Subcutaneous abdominal adipose tissue (tissue), 5 donors: Measurements from ENCODE around the gene SH3BP5L.
"Not testable (repeated sequence)": the region's sequence is repeated elsewhere in the genome, so short reads cannot be mapped to it uniquely, and the experiment has no call there.

Experiments used
- H3K27ac ChIP-seq: one replicate; pipeline ENCODE4 v1.7.0; 2013; ENCODE audit warnings: low read depth, mild to moderate bottlenecking, inconsistent platforms, low read length, moderate library complexity
- H3K27me3 ChIP-seq, 5 donors: one replicate each; pipeline ENCODE4 v1.7.0; 2013; ENCODE audit warnings: low read length in 5 of 5, inconsistent platforms in 1 of 5; ENCODE audit not compliant: control insufficient read depth in 5 of 5, insufficient read depth in 4 of 5
- H3K36me3 ChIP-seq, 5 donors: one replicate each; pipeline ENCODE4 v1.7.0; 2013; ENCODE audit warnings: low read length in 5 of 5; ENCODE audit not compliant: control insufficient read depth in 5 of 5, insufficient read depth in 5 of 5
- H3K4me1 ChIP-seq, 5 donors: one replicate each; pipeline ENCODE4 v1.7.0; 2013; ENCODE audit warnings: low read length in 5 of 5, mild to moderate bottlenecking in 3 of 5, moderate library complexity in 1 of 5; ENCODE audit not compliant: control insufficient read depth in 5 of 5, insufficient read depth in 5 of 5
- H3K4me3 ChIP-seq, 5 donors: one replicate each; pipeline ENCODE4 v1.7.0; 2013; ENCODE audit warnings: low read length in 5 of 5, low read depth in 1 of 5
- H3K9ac ChIP-seq, 5 donors: one replicate each; pipeline ENCODE4 v1.7.0; 2013; ENCODE audit warnings: low read length in 5 of 5, mild to moderate bottlenecking in 4 of 5, moderate library complexity in 3 of 5
- H3K9me3 ChIP-seq, 5 donors: one replicate each; pipeline ENCODE4 v1.7.0; 2013; ENCODE audit warnings: low read length in 5 of 5; ENCODE audit not compliant: control insufficient read depth in 5 of 5
- donor health status: healthy.
- donor health status: healthy.
- donor health status: healthy.
- donor health status: healthy.
- donor health status: healthy.

The SH3BP5L gene

GRCh38 chr1:248803501-248803900 is 22.2 kb downstream of the SH3BP5L start:
- H3K4me1 ChIP-seq: peaks cover 3 to 29% (median 14%) of the 10 kb centered on the region in 5 donors

GRCh38 chr1:248802454-248802853 is 23.3 kb downstream of the SH3BP5L start:
- Histone ChIP-seq H3K9ac (no peak overlapping the region), H3K4me3 (no peak overlapping the region), H3K27ac (no peak overlapping the region), H3K27me3 (peaks cover 0 to 4% (median 0%) of the 10 kb centered on the region in 5 donors), H3K36me3 (no peaks in the 10 kb centered on the region), H3K4me1 (peaks cover 3 to 29% (median 14%) of the 10 kb centered on the region in 5 donors), H3K9me3 (no peaks in the 10 kb centered on the region)

More at GRCh38 chr1:248803501-248803900, 22.2 kb downstream of the SH3BP5L start:
- H3K36me3 ChIP-seq, H3K27ac ChIP-seq, H3K9ac ChIP-seq, H3K9me3 ChIP-seq, H3K4me3 ChIP-seq, H3K27me3 ChIP-seq: not testable (repeated sequence)

GRCh38 chr1:248800459-248800858 is 25.3 kb downstream of the SH3BP5L start:
- Histone ChIP-seq H3K9ac (no peak overlapping the region), H3K9me3 (peaks cover 0 to 5% (median 2%) of the 10 kb centered on the region in 5 donors), H3K36me3 (no peaks in the 10 kb centered on the region), H3K27me3 (peaks cover 0 to 4% (median 0%) of the 10 kb centered on the region in 5 donors), H3K27ac (no peak overlapping the region), H3K4me1 (peaks cover 0 to 12% (median 3%) of the 10 kb centered on the region in 5 donors), H3K4me3 (no peak overlapping the region)

GRCh38 chr1:248798791-248799190 is 26.9 kb downstream of the SH3BP5L start:
- no peaks in the 10 kb centered on the region for H3K36me3 ChIP-seq
- peaks cover 0 to 7% (median 6%) of the 10 kb centered on the region in 5 donors for H3K9me3 ChIP-seq
- peaks cover 0 to 4% (median 0%) of the 10 kb centered on the region in 5 donors for H3K27me3 ChIP-seq
- no peak overlapping the region for H3K27ac ChIP-seq
- no peak overlapping the region for H3K9ac ChIP-seq
- no peak overlapping the region for H3K4me3 ChIP-seq
- no peaks in the 10 kb centered on the region for H3K4me1 ChIP-seq

GRCh38 chr1:248794663-248795062 is 31.1 kb downstream of the SH3BP5L start:
- H3K9ac ChIP-seq, H3K9me3 ChIP-seq, H3K27me3 ChIP-seq, H3K27ac ChIP-seq, H3K4me1 ChIP-seq, H3K36me3 ChIP-seq, H3K4me3 ChIP-seq: not testable (repeated sequence)

GRCh38 chr1:248793592-248793991 is 32.1 kb downstream of the SH3BP5L start:
- Histone ChIP-seq H3K27ac (no peak overlapping the region), H3K27me3 (no peaks in the 10 kb centered on the region), H3K9ac (no peak overlapping the region), H3K9me3 (peaks cover 0 to 7% (median 6%) of the 10 kb centered on the region in 5 donors), H3K4me3 (no peak overlapping the region), H3K4me1 (no peaks in the 10 kb centered on the region), H3K36me3 (no peaks in the 10 kb centered on the region)

- H3K36me3 ChIP-seq: no peaks in the 10 kb centered on the region
- H3K27ac ChIP-seq: no peak overlapping the region
- H3K9me3 ChIP-seq: peaks cover 0 to 7% (median 6%) of the 10 kb centered on the region in 5 donors
- H3K27me3 ChIP-seq: no peaks in the 10 kb centered on the region
- H3K9ac ChIP-seq: no peak overlapping the region
- H3K4me3 ChIP-seq: no peak overlapping the region
- no peaks in the 10 kb centered on the region for H3K4me1 ChIP-seq
These were observed 33.4 kb downstream of the SH3BP5L start for GRCh38 chr1:248792342-248792741.

GRCh38 chr1:248791010-248791409 is 34.7 kb downstream of the SH3BP5L start:
- Histone ChIP-seq H3K9me3 (peaks cover 0 to 7% (median 6%) of the 10 kb centered on the region in 5 donors), H3K27me3 (no peaks in the 10 kb centered on the region), H3K9ac (no peak overlapping the region), H3K27ac (no peak overlapping the region), H3K36me3 (no peaks in the 10 kb centered on the region), H3K4me1 (no peaks in the 10 kb centered on the region), H3K4me3 (no peak overlapping the region)

GRCh38 chr1:248790456-248790855 is 35.3 kb downstream of the SH3BP5L start:
- Histone ChIP-seq H3K9ac (no peak overlapping the region), H3K4me1 (no peaks in the 10 kb centered on the region), H3K27me3 (no peaks in the 10 kb centered on the region), H3K27ac (no peak overlapping the region), H3K9me3 (peaks cover 0 to 6% (median 2%) of the 10 kb centered on the region in 5 donors), H3K4me3 (no peak overlapping the region), H3K36me3 (no peaks in the 10 kb centered on the region)

GRCh38 chr1:248789337-248789736 is 36.4 kb downstream of the SH3BP5L start:
- not testable (repeated sequence) for H3K4me3 ChIP-seq, H3K27me3 ChIP-seq, H3K9ac ChIP-seq, H3K9me3 ChIP-seq, H3K36me3 ChIP-seq, H3K27ac ChIP-seq, H3K4me1 ChIP-seq

- no peaks in the 10 kb centered on the region for H3K9me3 ChIP-seq
- H3K4me1 ChIP-seq: no peaks in the 10 kb centered on the region
- no peak overlapping the region for H3K4me3 ChIP-seq
- no peak overlapping the region for H3K27ac ChIP-seq
- no peaks in the 10 kb centered on the region for H3K36me3 ChIP-seq
- H3K9ac ChIP-seq: no peak overlapping the region
- H3K27me3 ChIP-seq: peaks cover 0 to 5% (median 0%) of the 10 kb centered on the region in 5 donors
These were observed 37.4 kb downstream of the SH3BP5L start for GRCh38 chr1:248788327-248788726.
